Measurements from ENCODE around the gene SMIM45.

The SMIM45 gene

GRCh38 chr22:41996826-41997225 lies 44.9 kb downstream of the SMIM45 start:
- H3K14ac ChIP-seq (ENCODE audit: insufficient read depth, low read length) = no peak overlapping the region
- H3K9me3 ChIP-seq (ENCODE audit: control insufficient read depth, low read depth, low read length) = no peaks in the 10 kb centered on the region
- no peak overlapping the region for H2AFZ ChIP-seq (ENCODE audit: low read length)
- H3K27ac ChIP-seq (ENCODE audit: insufficient read length, low read depth, low read length) = no peak overlapping the region
- no peak overlapping the region for H3K18ac ChIP-seq (ENCODE audit: insufficient read length, low read depth, low read length)
- no peak for DNase-seq
- H4K91ac ChIP-seq (ENCODE audit: insufficient read length, low read depth, low read length) = no peak overlapping the region
- H2BK20ac ChIP-seq (ENCODE audit: low read depth, low read length, poor library complexity, severe bottlenecking) = no peak overlapping the region
- no peak overlapping the region for H2BK120ac ChIP-seq (ENCODE audit: low read depth, low read length, poor library complexity, severe bottlenecking)
- H3K4me2 ChIP-seq (ENCODE audit: insufficient read depth, insufficient read length, low read length) = no peak overlapping the region
- TF ChIP-seq CTCF (conservative IDR thresholded peaks at IDR 0.05) = no peak
- H4K20me1 ChIP-seq (ENCODE audit: control insufficient read depth, insufficient read depth, insufficient read length) = no peaks in the 10 kb centered on the region
- no peaks in the 10 kb centered on the region for H3K4me1 ChIP-seq (ENCODE audit: insufficient read depth, low read length)
- Mint-ChIP-seq H3K36me3 (ENCODE audit: insufficient read depth in 1 of 3, low read depth in 3 of 3) (peaks cover 5 to 32% (median 30%) of the 10 kb centered on the region in 3 experiments), H3K4me1 (peaks cover 6% of the 10 kb centered on the region in 2 experiments; a peak in 3 of 4 replicates), H3K27ac (peak overlapping the region in 1 of 3 experiments; percentile 4; a peak in 1 of 7 replicates), H3K4me3 (no peak overlapping the region), H3K27me3 (ENCODE audit: low read depth) (peaks cover 20% of the 10 kb centered on the region), H3K9me3 (no peaks in the 10 kb centered on the region; a peak in 1 of 5 replicates)
- no peak overlapping the region for H2BK15ac ChIP-seq (ENCODE audit: low read depth, low read length)
- H3K4ac ChIP-seq (ENCODE audit: low read depth, low read length) = no peak overlapping the region
- H3K9ac ChIP-seq (ENCODE audit: extremely low read depth, insufficient read length, low read length) = no peak overlapping the region
- no peak overlapping the region for H3T11ph ChIP-seq (ENCODE audit: low read length)
- no peaks in the 10 kb centered on the region for H3K23me2 ChIP-seq (ENCODE audit: insufficient read length, low read depth, low read length, poor library complexity, severe bottlenecking)
- H3K23ac ChIP-seq (ENCODE audit: insufficient read length, low read depth, low read length) = no peak overlapping the region
- WGBS (ENCODE audit: extremely low coverage, insufficient read length, low lambda C conversion rate) = no CpG with 5 or more reads among the region's 5 CpGs
- no peaks in the 10 kb centered on the region for H3K79me2 ChIP-seq (ENCODE audit: insufficient read depth, low read length)
- H2BK5ac ChIP-seq (ENCODE audit: insufficient read length, low read length) = no peak overlapping the region
- no peak overlapping the region for H4K8ac ChIP-seq (replicated peaks; ENCODE audit: insufficient read length, low read depth, low read length)
- no peak overlapping the region for H4K5ac ChIP-seq (ENCODE audit: insufficient read length, low read depth, low read length)
- no peaks in the 10 kb centered on the region for H3K27me3 ChIP-seq (ENCODE audit: insufficient read depth, low read length)
- no peak overlapping the region for H3K56ac ChIP-seq (ENCODE audit: insufficient read length, low read depth, low read length)
- H2BK12ac ChIP-seq (ENCODE audit: insufficient read length, low read depth, low read length) = no peak overlapping the region
- H2AK5ac ChIP-seq (ENCODE audit: insufficient read length, low read length) = no peak overlapping the region
- no peaks in the 10 kb centered on the region for H3K79me1 ChIP-seq (ENCODE audit: insufficient read depth, low read depth, low read length, poor library complexity, severe bottlenecking)
